Measurements from ENCODE around the gene GREM2. TPM values are rescaled to one million over a fixed set of nuclear protein-coding genes. Genes with fewer than 3 reads are reported as not detected.

GREM2 gene
- total and polyA plus RNA-seq, 3 donors from 2014 or later, result 0.37 to 1.8 (median 0.39) TPM

GRCh38 chr1:240491796-240492195, 120.2 kb downstream of the GREM2 start:
- DNase-seq, result no peak
- H3K9me3 ChIP-seq, result no peaks in the 10 kb centered on the region
- no peak overlapping the region for H3K4me3 ChIP-seq
- TF ChIP-seq CTCF (IDR thresholded peaks at IDR 0.05), result no peak
- no peak for TF ChIP-seq POLR2A (IDR thresholded peaks at IDR 0.05)
- no peaks in the 10 kb centered on the region for H3K36me3 ChIP-seq (ENCODE audit: low read depth, missing control alignments)
- WGBS, 2 donors, result 50 to 69% methylated on average over 7 of the region's 7 CpGs
- no peaks in the 10 kb centered on the region for H3K4me1 ChIP-seq
- H3K27ac ChIP-seq, result no peak overlapping the region
- no peaks in the 10 kb centered on the region for H3K27me3 ChIP-seq
- intact Hi-C loops (cut with DNase I; ENCODE audit: low total_unique reads), result no loop called here

- Histone ChIP-seq H3K27ac (no peak overlapping the region), H3K4me3 (no peak overlapping the region), H3K9me3 (no peaks in the 10 kb centered on the region), H3K27me3 (no peaks in the 10 kb centered on the region), H3K4me1 (no peaks in the 10 kb centered on the region), H3K36me3 (ENCODE audit: low read depth, missing control alignments) (no peaks in the 10 kb centered on the region)
- DNase-seq, result no peak
- WGBS, 2 donors, result 81 to 83% methylated on average over 5 of the region's 5 CpGs
- intact Hi-C loops (cut with DNase I; ENCODE audit: low total_unique reads), result no loop called here
- no peak for TF ChIP-seq POLR2A (IDR thresholded peaks at IDR 0.05)
- TF ChIP-seq CTCF (IDR thresholded peaks at IDR 0.05), result no peak
Observed at GRCh38 chr1:240491156-240491555, 120.8 kb downstream of the GREM2 start.

- WGBS, 2 donors, result 71 to 86% methylated on average over 3 of the region's 3 CpGs
- H3K9me3 ChIP-seq, result no peaks in the 10 kb centered on the region
- TF ChIP-seq POLR2A (IDR thresholded peaks at IDR 0.05) (no peak), CTCF (IDR thresholded peaks at IDR 0.05) (no peak)
- H3K27ac ChIP-seq, result no peak overlapping the region
- no peak overlapping the region for H3K4me3 ChIP-seq
- no peaks in the 10 kb centered on the region for H3K36me3 ChIP-seq (ENCODE audit: low read depth, missing control alignments)
- no peaks in the 10 kb centered on the region for H3K4me1 ChIP-seq
- intact Hi-C loops (cut with DNase I; ENCODE audit: low total_unique reads), result no loop called here
- no peaks in the 10 kb centered on the region for H3K27me3 ChIP-seq
- no peak for DNase-seq
Observed at GRCh38 chr1:240487493-240487892, 124.5 kb downstream of the GREM2 start.

GRCh38 chr1:240486611-240487010, 125.3 kb downstream of the GREM2 start:
- Histone ChIP-seq H3K27ac (no peak overlapping the region), H3K4me1 (no peaks in the 10 kb centered on the region), H3K27me3 (no peaks in the 10 kb centered on the region), H3K9me3 (no peaks in the 10 kb centered on the region), H3K4me3 (no peak overlapping the region), H3K36me3 (ENCODE audit: low read depth, missing control alignments) (no peaks in the 10 kb centered on the region)
- 78 to 80% methylated on average over 6 of the region's 6 CpGs for WGBS, 2 donors
- intact Hi-C loops (cut with DNase I; ENCODE audit: low total_unique reads), result no loop called here
- TF ChIP-seq POLR2A (IDR thresholded peaks at IDR 0.05), result no peak
- DNase-seq, result no peak

- DNase-seq, result no peak
- no peak for TF ChIP-seq POLR2A (IDR thresholded peaks at IDR 0.05)
- no peak for TF ChIP-seq CTCF (IDR thresholded peaks at IDR 0.05)
- Histone ChIP-seq H3K27ac (no peak overlapping the region), H3K4me3 (no peak overlapping the region), H3K36me3 (ENCODE audit: low read depth, missing control alignments) (no peaks in the 10 kb centered on the region), H3K4me1 (no peaks in the 10 kb centered on the region), H3K27me3 (no peaks in the 10 kb centered on the region), H3K9me3 (no peaks in the 10 kb centered on the region)
- intact Hi-C loops (cut with DNase I; ENCODE audit: low total_unique reads), result no loop called here
- 79% methylated on average over 6 of the region's 6 CpGs for WGBS, 2 donors
Observed at GRCh38 chr1:240484804-240485443, 127.0 kb downstream of the GREM2 start.
